NCI-H446 treated with DMSO at 0.1 percent for 48 hours (cell line): ENCODE results near the gene CYRIA.

Experiments used
- DNase-seq: peaks from one replicate; lab custom pipeline; 2025; lab: John Stamatoyannopoulos, UW

The CYRIA gene

GRCh38 chr2:16669388-16669787 is 3.8 kb upstream of the CYRIA start:
- no peak for DNase-seq

- DNase-seq, result no peak
Measured at GRCh38 chr2:16666449-16666801, 791 bp upstream of the CYRIA start.

GRCh38 chr2:16664809-16665747 is 556 bp downstream of the CYRIA start:
- no peak for DNase-seq

GRCh38 chr2:16664052-16664731 is 1.4 kb downstream of the CYRIA start:
- DNase-seq, result peak; percentile 86

- DNase-seq, result no peak
Measured at GRCh38 chr2:16663121-16663905, 2.3 kb downstream of the CYRIA start.

GRCh38 chr2:16661936-16662839 is 3.4 kb downstream of the CYRIA start:
- DNase-seq, result no peak

- no peak for DNase-seq
Measured at GRCh38 chr2:16661526-16661925, 4.1 kb downstream of the CYRIA start.

- DNase-seq, result no peak
Measured at GRCh38 chr2:16660556-16660955, 5.1 kb downstream of the CYRIA start.

- DNase-seq, result no peak
Measured at GRCh38 chr2:16660114-16660513, 5.5 kb downstream of the CYRIA start.

- no peak for DNase-seq
Measured at GRCh38 chr2:16658076-16658739, 7.4 kb downstream of the CYRIA start.

- no peak for DNase-seq
Measured at GRCh38 chr2:16657671-16658070, 8.0 kb downstream of the CYRIA start.

- no peak for DNase-seq
Measured at GRCh38 chr2:16656784-16657391, 8.7 kb downstream of the CYRIA start.

GRCh38 chr2:16655905-16656642 is 9.6 kb downstream of the CYRIA start:
- no peak for DNase-seq

- no peak for DNase-seq
Measured at GRCh38 chr2:16655445-16655837, 10.2 kb downstream of the CYRIA start.

- no peak for DNase-seq
Measured at GRCh38 chr2:16654833-16655444, 10.7 kb downstream of the CYRIA start.

GRCh38 chr2:16653799-16654198 is 11.8 kb downstream of the CYRIA start:
- no peak for DNase-seq

GRCh38 chr2:16653083-16653375 is 12.6 kb downstream of the CYRIA start:
- DNase-seq, result no peak

- peak; percentile 8 for DNase-seq
Measured at GRCh38 chr2:16652296-16653082, 13.1 kb downstream of the CYRIA start.
